GM12874 (cell line): ENCODE results near the gene ECEL1.

Source experiments
- CTCF ChIP-seq: IDR thresholded peaks from 2 replicates; pipeline ENCODE4 v1.5.1; 2011; ENCODE audit warnings: low read depth, mild to moderate bottlenecking, control low read depth, low read length, moderate library complexity; ENCODE audit not compliant: insufficient read depth

Gene ECEL1

GRCh38 chr2:232525199-232525598 is 37.6 kb upstream of the ECEL1 start:
- TF ChIP-seq CTCF, result no peak

- TF ChIP-seq CTCF, result no peak
These were observed 37.1 kb upstream of the ECEL1 start for GRCh38 chr2:232524771-232525170.

GRCh38 chr2:232523682-232524597 is 36.3 kb upstream of the ECEL1 start:
- TF ChIP-seq CTCF, result 0 out of 2 replicates have a peak, but pooled peaks have one; percentile 14

GRCh38 chr2:232523402-232523681 is 35.7 kb upstream of the ECEL1 start:
- TF ChIP-seq CTCF, result no peak

GRCh38 chr2:232522623-232523401 is 35.2 kb upstream of the ECEL1 start:
- no peak for TF ChIP-seq CTCF

GRCh38 chr2:232521959-232522622 is 34.5 kb upstream of the ECEL1 start:
- TF ChIP-seq CTCF, result peak; percentile 85

- no peak for TF ChIP-seq CTCF
These were observed 33.5 kb upstream of the ECEL1 start for GRCh38 chr2:232521098-232521497.
